HG03575 (cell line): ENCODE results near the gene ABLIM2.

Experiments used
- ATAC-seq: cut with Tn5 transposase; IDR thresholded peaks from one replicate; pipeline ENCODE4 v1.9.1; 2021; ENCODE audit not compliant: unreplicated experiment, insufficient number of reproducible peaks, low FRiP score; ENCODE audit errors: extremely low read depth

The ABLIM2 gene

DNA sequence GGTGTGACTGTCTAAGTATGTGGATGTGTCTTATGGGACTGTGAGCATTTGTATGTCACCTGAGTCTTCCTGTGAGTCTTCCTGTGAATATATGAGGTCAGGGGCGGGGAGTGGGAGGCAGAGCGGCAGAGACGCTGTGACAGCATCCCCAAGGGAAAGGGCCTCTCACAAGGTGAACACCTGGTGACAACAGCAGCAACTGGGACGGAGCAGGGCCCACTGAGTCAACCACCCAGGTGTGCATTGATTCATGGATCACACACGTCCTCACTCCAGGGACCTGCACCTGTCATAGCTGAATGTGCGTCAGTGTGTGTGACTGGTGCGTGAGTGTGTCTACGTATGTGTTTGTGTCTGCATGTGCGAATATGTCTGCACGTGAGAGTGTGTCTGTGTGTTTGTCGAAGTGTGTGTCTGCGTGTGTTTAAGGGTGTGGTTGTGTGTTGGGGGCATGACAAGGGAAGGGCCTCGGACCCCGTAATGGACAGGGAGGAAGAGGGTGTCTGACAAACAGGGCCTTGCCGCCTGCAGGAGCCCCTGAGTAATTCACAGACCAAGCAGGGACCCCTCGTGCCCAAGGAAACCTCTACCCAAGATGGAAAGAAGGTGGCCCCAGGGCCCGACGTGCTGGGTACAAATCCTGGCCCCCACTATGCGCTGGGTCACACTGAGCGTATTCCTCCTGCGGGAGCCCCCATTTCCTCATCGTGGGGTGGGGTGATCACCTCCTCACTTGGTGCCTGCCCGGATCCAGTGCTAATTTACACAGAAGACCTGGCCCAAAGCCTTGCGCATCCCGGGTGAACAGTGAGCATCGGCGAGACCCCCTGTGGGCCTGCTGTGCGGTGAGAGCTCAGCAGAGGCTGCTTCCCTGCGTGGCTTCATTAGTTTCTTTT is 76.7 kb downstream of the ABLIM2 start:
- ATAC-seq: no peak

DNA sequence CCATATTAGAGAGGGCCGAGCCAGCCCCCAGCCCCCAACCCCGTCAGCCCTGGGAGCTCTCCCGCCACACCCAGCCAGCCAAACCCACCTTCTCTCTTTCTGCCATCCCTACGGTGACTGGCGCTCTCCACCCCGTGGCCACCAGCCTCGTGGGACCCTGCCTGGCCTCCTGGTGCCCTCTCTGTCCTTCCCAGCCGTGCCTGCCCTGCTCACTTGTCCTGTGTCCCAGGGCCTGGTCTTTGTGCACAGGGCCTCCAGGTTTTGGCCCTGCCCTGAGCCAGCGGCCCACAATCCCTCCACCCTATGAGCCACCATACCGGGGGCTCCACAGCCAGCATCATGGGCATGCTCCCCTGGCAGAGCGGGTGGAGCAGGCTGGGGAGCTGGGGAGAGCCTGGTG is 77.4 kb downstream of the ABLIM2 start:
- no peak for ATAC-seq

DNA sequence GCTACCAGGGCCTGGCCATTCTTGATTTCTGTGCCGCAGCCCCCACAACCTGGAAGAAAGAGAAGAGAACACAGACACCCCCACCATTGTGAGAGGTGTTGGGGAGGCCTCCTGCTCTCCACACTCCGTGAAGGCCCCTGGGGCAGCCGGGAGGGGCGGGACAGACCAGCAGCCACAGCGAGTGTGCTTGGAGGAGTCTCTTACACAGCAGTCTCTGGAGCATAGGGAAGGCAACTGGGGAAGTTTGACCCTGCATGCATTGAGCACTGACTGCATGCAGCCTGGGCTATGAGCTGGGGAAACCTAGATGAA is 77.9 kb downstream of the ABLIM2 start:
- ATAC-seq: no peak

DNA sequence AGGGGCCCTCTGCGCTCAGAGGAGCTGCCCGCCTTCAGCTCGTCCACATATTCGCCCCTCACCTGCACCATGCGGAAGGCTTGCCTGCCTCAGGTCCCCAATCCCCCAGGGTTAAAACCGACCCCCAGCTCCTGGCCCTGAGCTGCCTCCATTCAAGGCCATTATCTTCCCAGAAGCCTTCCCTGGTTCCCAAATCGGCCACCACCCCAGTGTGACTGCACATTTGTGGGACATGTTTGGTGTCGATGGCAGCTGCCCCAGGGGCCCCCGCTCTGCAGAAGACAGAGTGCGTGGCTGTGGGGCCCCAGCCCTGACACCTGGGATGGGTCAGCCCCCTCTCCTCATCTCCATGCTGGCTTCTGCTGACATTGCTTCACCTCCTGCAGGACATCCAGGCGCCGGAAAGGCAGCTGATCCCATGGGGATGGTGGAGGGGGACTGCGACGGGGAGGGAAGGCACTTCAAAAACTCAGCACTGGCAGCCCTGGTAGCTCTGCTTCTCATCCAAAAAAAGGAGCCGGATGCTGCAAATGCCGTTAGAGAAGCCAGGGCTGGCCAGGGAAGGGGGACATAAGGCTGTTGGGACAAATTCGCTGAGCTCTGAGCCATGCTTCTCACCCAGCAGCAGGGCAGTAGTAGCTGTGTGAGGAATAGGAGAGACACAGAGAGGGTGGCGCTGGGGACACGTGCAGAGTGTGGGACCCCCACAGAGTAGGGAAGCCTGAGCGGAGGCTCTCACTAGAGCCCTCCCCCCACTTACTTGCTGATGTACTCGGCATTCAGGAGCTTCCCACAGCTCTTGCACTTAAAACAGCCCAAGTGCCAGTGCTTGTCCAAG is 78.5 kb downstream of the ABLIM2 start:
- ATAC-seq: no peak

GRCh38 chr4:8079031-8079885 is 79.4 kb downstream of the ABLIM2 start:
- no peak for ATAC-seq

DNA sequence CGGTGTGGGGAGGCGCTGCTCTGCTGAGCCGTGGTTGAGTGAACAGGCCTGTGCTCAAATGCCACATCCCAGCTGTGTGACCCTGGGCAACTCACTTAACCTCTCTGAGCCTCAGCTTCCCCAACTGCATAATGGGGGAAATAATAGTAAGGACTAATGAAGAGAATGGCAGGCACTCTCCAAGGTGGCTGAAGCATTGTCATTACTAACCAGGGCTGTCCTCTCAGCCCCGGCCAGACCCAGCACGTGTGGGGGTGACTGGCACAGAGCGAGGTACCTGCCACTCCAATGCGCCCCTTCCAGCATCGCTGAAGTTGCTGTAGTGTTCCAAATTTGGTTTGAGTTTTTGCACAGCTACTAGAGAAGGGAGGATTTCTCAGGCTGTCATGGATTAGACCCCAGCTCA is 80.0 kb downstream of the ABLIM2 start:
- ATAC-seq: no peak

- no peak for ATAC-seq
These were observed 80.5 kb downstream of the ABLIM2 start for GRCh38 chr4:8078109-8078494.

DNA sequence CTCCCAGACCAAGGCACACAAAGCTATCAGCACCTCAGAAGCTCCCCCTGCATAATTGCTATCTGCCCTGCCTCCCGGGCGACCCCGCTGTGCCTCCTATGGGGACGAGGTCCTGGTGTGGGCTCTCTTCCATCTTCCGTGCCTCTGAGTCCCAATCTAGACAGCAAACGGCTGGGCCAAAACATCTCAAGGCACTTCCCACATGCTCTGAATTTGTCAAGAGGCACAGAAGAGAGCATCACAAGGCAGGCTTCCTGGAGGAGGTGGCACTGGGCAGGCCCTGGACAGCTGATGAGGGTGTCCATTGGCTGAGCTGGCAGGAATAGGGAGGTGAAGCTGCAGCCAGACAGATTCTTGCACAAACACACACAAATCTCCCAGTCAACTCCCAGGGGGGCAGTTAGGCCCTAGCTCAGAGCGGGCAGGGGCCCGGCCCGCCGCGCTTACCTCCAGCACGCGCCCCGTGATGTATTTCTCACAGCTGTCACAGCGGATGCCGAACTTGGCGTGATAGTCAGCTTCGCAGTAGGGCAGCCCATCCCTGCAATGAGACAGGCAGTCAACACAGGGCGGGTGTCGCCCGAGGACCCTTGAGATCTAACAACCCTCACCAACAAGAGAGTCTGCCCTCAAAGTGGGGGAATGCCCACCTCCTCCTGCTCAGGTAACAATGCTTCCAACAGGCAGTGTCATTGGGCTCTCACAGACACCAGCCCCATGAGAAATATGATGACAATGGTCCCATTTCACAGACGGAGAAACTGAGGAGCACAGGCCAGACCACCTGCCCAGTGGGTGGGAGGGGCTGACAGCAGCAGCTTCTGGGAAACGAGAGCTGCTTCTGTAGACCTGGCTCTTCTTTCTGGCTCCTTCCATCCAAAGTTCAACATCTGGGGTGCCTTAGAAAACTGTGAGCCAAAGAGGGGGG is 81.2 kb downstream of the ABLIM2 start:
- no peak for ATAC-seq

DNA sequence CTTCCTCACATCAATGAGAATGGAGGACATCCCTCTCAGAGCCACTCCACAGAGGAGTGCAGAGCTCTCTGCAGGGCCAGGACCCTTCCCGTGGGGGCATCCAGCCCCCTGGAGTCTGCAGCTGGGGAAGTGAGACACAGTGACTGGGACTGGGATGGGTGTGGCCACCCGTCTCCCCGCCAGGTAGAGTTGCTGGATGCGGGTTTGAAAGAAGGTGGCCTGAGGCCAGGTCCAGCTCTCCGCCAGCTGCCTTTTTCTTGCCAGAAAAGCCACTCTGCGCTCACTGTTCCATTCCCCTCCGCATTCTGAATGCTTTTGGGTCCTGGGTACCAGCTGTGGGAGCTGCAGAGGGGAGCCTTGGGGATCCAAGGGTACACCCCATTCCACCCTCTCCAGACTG is 82.6 kb downstream of the ABLIM2 start:
- ATAC-seq: no peak

DNA sequence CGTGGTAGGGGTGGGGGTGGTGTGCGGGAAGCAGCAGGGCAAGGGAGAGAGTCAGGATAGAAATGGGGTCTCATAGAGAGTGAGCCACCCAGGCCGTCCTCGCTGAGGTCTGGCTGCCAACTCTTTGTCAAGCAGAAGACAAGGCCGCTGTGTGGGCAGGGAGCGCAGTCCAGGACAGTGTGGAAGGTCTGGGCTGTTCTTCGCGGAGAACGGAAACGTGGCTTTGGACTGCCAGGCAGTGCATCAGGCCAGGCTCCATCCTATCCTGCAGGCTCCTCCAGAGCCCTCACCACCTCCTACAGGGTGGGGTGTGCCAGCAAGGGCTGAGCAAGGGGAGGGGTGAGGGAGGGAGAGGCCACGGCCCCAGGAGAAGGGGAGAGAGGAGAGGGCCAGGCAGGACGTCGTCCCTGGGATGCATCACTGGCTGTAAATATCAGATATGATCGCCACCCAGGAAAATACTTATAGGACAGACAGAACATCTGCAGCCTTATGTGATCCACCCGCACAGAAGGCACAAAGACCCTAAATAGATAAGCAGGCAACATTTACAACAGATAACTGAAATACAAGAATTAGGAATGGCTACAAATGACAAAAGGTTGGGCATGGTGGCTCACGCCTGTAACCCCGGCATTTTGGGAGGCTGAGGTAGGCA is 85.3 kb downstream of the ABLIM2 start:
- ATAC-seq: no peak

- ATAC-seq: no peak
These were observed 86.2 kb downstream of the ABLIM2 start for GRCh38 chr4:8072235-8072968.

GRCh38 chr4:8071766-8072165 is 86.8 kb downstream of the ABLIM2 start:
- ATAC-seq: no peak

- ATAC-seq: no peak
These were observed 87.6 kb downstream of the ABLIM2 start for GRCh38 chr4:8070736-8071718.

GRCh38 chr4:8069102-8069752 is 89.4 kb downstream of the ABLIM2 start:
- ATAC-seq: no peak

GRCh38 chr4:8067945-8068896 is 90.4 kb downstream of the ABLIM2 start:
- no peak for ATAC-seq
